ENCODE data around the gene EPB41. TPM values are rescaled to one million over a fixed set of nuclear protein-coding genes. Genes with fewer than 3 reads are reported as not detected.

Gene EPB41
- total and polyA plus RNA-seq, 7 donors, result 13.2 to 35.1 (median 27.1) TPM

DNA sequence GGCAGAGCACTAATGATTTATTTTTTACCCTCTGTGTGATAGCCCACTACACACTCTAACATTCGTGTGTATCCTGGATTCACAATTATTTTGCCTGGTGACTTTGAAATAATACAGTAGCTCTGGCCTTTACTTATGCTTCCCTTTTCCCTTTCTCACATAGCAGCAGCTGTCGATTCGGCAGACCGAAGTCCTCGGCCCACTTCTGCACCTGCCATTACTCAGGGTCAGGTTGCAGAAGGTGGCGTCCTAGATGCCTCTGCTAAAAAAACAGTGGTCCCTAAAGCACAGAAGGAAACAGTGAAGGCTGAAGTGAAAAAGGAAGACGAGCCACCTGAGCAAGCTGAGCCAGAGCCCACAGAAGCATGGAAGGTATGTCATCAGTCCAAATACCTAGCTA, 138.6 kb downstream of the EPB41 start:
- TF ChIP-seq EP300 (IDR thresholded peaks at IDR 0.05) (no peak), POLR2A (IDR thresholded peaks at IDR 0.05) (no peak), POLR2AphosphoS5 (IDR thresholded peaks at IDR 0.05) (no peak)
- TF ChIP-seq, protein P1, sequence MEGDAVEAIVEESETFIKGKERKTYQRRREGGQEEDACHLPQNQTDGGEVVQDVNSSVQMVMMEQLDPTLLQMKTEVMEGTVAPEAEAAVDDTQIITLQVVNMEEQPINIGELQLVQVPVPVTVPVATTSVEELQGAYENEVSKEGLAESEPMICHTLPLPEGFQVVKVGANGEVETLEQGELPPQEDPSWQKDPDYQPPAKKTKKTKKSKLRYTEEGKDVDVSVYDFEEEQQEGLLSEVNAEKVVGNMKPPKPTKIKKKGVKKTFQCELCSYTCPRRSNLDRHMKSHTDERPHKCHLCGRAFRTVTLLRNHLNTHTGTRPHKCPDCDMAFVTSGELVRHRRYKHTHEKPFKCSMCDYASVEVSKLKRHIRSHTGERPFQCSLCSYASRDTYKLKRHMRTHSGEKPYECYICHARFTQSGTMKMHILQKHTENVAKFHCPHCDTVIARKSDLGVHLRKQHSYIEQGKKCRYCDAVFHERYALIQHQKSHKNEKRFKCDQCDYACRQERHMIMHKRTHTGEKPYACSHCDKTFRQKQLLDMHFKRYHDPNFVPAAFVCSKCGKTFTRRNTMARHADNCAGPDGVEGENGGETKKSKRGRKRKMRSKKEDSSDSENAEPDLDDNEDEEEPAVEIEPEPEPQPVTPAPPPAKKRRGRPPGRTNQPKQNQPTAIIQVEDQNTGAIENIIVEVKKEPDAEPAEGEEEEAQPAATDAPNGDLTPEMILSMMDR (IDR thresholded peaks at IDR 0.05), result no peak
- Histone ChIP-seq H3K9me3 (no peaks in the 10 kb centered on the region), H3K27me3 (no peaks in the 10 kb centered on the region), H3K4me3 (no peak overlapping the region), H3K27ac (peak overlapping the region in 2 of 4 donors; percentile 25 to 51), H3K4me1 (peaks cover 0 to 40% (median 23%) of the 10 kb centered on the region in 4 donors), H3K36me3 (no peaks in the 10 kb centered on the region)
- 89 to 95% methylated on average over 7 of the region's 7 CpGs for WGBS, 2 donors
- intact Hi-C loops (cut with DNase I), result loop anchor here (5.0 to 10.0 kb wide), 2 partner anchors 69 to 122 kb away; partner anchors contain the start of gene TMEM200B
- DNase-seq, result no peak

DNA sequence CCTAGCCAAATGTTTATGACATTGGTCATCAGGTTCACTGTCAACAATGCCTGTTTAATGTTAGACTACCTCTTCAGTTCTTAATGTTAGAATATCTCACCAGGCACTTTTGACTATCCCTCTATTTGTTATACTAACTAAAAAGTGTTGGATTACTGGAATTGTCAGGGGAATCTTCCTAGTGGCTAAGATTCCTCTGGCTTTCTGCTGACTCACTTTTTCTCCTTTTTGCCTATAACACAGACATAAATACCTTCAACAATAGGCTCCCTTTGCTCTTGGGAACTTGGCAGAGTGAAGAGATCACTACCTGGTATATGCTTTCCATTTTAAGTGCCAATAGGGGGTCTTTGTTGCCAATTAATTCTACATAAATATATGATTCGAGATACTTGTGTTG, 140.8 kb downstream of the EPB41 start:
- Histone ChIP-seq H3K27ac (peak overlapping the region in 2 of 4 donors; percentile 51 to 52), H3K27me3 (no peaks in the 10 kb centered on the region), H3K4me1 (peaks cover 0 to 29% (median 22%) of the 10 kb centered on the region in 4 donors), H3K4me3 (no peak overlapping the region), H3K9me3 (no peaks in the 10 kb centered on the region), H3K36me3 (no peaks in the 10 kb centered on the region)
- WGBS, 2 donors, result 95 to 96% methylated on average over 1 of the region's 1 CpG
- intact Hi-C loops (cut with DNase I), result loop anchor here (10.0 kb wide), 1 partner anchor 120 kb away; no protein-coding TSS in a partner anchor
- DNase-seq, result no peak
- TF ChIP-seq POLR2A (IDR thresholded peaks at IDR 0.05) (no peak), POLR2AphosphoS5 (IDR thresholded peaks at IDR 0.05) (no peak), EP300 (IDR thresholded peaks at IDR 0.05) (no peak)
- TF ChIP-seq, protein P1 (IDR thresholded peaks at IDR 0.05), result no peak

DNA sequence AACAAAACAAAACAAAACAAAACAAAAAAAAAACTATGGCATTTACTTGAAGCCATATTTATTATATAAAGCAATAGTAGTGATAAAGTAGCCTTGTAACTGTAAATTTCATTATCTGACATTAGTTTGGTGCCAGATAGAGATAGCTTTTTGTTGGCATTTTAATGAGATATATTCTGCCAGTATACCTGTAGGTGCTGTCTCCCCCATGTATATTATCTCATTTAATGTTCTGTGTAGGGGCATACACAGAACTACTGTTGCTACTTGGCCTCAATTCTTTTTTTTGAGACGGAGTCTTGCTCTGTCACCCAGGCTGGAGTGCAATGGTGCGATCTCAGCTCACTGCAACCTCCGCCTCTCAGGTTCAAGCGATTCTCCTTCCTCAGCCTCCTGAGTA, 141.9 kb downstream of the EPB41 start:
- Histone ChIP-seq H3K9me3 (no peaks in the 10 kb centered on the region), H3K27me3 (no peaks in the 10 kb centered on the region), H3K36me3 (no peaks in the 10 kb centered on the region), H3K27ac (no peak overlapping the region), H3K4me3 (no peak overlapping the region), H3K4me1 (peaks cover 0 to 24% (median 20%) of the 10 kb centered on the region in 4 donors)
- 96 to 98% methylated on average over 4 of the region's 4 CpGs for WGBS, 2 donors
- intact Hi-C loops (cut with DNase I), result loop anchor here (10.0 kb wide), 1 partner anchor 119 kb away; no protein-coding TSS in a partner anchor
- TF ChIP-seq, protein P1 (IDR thresholded peaks at IDR 0.05), result no peak
- TF ChIP-seq POLR2AphosphoS5 (IDR thresholded peaks at IDR 0.05) (no peak), POLR2A (IDR thresholded peaks at IDR 0.05) (no peak), EP300 (IDR thresholded peaks at IDR 0.05) (no peak)
- DNase-seq, result no peak

DNA sequence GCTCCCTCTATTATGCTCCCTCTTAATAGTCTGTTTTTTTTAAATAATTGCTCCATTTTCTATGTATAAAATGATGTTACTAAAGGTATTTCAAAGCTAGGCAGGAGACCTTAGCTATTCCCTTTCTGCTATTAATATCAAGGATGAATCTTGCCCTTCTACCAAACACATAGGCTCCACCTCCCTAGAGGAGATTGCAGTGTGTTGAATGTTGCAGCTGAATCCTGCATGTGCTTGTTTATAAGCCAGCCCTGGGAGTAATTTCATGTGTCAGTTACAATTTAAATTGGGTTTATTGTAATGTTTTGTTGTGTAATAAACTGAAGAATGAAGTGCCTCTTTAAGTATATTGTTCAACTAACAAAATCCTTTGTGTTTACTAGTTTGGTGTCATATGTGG, 143.3 kb downstream of the EPB41 start:
- Histone ChIP-seq H3K9me3 (no peaks in the 10 kb centered on the region), H3K36me3 (no peaks in the 10 kb centered on the region), H3K27me3 (no peaks in the 10 kb centered on the region), H3K4me3 (no peak overlapping the region), H3K27ac (no peak overlapping the region), H3K4me1 (peaks cover 0 to 26% (median 15%) of the 10 kb centered on the region in 4 donors)
- no peak for DNase-seq
- no peak for TF ChIP-seq POLR2AphosphoS5 (IDR thresholded peaks at IDR 0.05)
- TF ChIP-seq POLR2A (IDR thresholded peaks at IDR 0.05), result no peak
- no peak for TF ChIP-seq EP300 (IDR thresholded peaks at IDR 0.05)
- intact Hi-C loops (cut with DNase I), result loop anchor here (10.0 kb wide), 1 partner anchor 117 kb away; no protein-coding TSS in a partner anchor

DNA sequence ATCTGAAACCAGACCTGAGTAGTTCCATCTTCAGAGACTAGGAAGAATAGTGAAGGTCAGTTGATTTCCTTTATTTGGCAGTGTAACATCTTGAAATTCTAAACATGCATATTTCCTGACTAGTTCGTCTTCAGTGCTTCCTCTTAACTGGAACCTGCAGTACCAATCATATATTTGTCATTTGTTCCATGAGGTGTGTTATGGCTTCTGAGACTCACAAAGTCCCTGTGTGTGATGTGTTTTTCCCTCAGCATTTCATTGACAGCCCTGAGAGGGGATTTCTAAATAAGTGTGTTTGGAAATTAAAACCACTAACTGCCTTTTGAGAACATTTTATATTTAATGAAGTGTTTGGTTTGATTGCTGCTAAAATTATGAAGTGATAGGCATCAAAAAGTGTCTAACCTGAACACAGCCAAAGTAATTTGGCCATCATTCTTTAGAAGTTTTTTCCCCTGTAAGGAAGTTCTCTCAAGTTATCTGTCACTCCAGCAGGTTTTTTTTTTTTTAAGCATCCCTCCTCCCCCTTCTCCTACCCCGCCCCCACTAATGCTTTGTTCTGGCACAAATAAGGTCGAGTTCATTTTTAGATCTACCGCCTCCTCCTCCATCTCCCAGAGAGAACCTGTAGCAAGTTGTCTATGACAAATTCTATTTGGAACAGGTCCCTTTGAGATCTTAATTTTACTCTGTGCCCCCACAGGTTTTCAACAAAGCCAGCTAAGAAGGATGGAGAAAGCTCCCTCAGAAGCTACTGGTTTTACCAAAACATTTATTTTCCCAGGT, 148.0 kb downstream of the EPB41 start:
- Histone ChIP-seq H3K4me3 (no peak overlapping the region), H3K4me1 (peaks cover 0 to 21% (median 8%) of the 10 kb centered on the region in 4 donors), H3K27ac (peak overlapping the region in 1 of 4 donors; percentile 7), H3K27me3 (no peaks in the 10 kb centered on the region), H3K9me3 (no peaks in the 10 kb centered on the region), H3K36me3 (no peaks in the 10 kb centered on the region)
- intact Hi-C loops (cut with DNase I), result no loop called here
- no peak for DNase-seq
- 67 to 81% methylated on average over 4 of the region's 4 CpGs for WGBS, 2 donors
- TF ChIP-seq, protein P1 (IDR thresholded peaks at IDR 0.05), result no peak
- TF ChIP-seq POLR2AphosphoS5 (IDR thresholded peaks at IDR 0.05) (no peak), EP300 (IDR thresholded peaks at IDR 0.05) (no peak), POLR2A (IDR thresholded peaks at IDR 0.05) (no peak)

Data from sigmoid colon (tissue), 7 donors.